ENCODE measurements around the gene GATA5.

GATA5 gene

DNA sequence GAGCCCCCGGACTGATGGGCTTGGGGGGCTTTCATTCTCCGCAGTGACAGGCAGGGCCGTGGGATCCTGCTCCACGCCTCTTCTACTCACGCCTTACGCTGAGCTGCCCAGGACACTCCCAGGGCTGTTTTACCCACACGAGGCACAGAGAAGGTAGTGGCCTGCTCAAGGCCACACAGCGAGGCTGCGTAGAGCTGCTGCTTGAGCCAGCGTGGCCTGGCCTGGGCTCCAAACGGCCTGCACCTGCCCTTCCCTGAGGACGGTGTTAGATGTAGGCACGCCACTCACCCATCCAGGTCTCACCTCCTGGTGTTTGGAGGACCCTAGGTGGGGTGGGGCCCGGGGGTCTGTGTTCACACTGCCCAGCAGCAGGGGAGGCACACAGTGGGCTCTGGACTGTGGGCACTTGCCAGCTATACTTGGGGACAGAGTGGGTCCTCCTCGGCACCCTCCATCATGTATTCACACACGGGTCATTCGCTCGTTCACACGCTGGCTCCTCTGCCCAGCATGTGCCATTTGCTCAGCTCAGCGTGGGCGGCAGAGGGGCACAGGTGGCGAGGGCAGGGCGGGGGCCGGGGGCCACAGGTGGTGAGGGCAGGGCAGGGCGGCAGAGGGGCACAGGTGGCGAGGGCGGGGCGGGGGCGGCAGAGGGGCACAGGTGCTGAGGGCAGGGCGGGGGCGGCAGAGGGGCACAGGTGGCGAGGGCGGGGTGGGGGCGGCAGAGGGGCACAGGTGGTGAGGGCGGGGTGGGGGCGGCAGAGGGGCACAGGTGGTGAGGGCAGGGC, 30.0 kb downstream of the GATA5 start:
- no peaks in the 10 kb centered on the region for H3K9me3 ChIP-seq (ENCODE audit: insufficient read depth, low read length)
- no peaks in the 10 kb centered on the region for H3K9me2 ChIP-seq (replicated peaks; ENCODE audit: insufficient read depth, low read length)
- H3K36me3 ChIP-seq (ENCODE audit: low read length), result no peaks in the 10 kb centered on the region
- no peak overlapping the region for H2AFZ ChIP-seq (ENCODE audit: low read depth, low read length, severe bottlenecking)
- H3K4me3 ChIP-seq (ENCODE audit: insufficient read depth, low read length, poor library complexity, severe bottlenecking), result no peak overlapping the region
- TF ChIP-seq EZH2phosphoT487 (conservative IDR thresholded peaks at IDR 0.05; ENCODE audit: low read length), result no peak
- no peak for TF ChIP-seq CTCF (IDR thresholded peaks at IDR 0.05; ENCODE audit: insufficient read depth, low read length, poor library complexity, severe bottlenecking)
- H3K4me2 ChIP-seq (ENCODE audit: low read depth, low read length, poor library complexity, severe bottlenecking), result no peak overlapping the region
- no peaks in the 10 kb centered on the region for H4K20me1 ChIP-seq (ENCODE audit: low read depth, low read length)
- H3F3A ChIP-seq (ENCODE audit: insufficient read depth), result no peaks in the 10 kb centered on the region
- no peak overlapping the region for H3K27ac ChIP-seq (ENCODE audit: low read depth, low read length)
- no peak overlapping the region for H3K9ac ChIP-seq (ENCODE audit: low read length)
- no peaks in the 10 kb centered on the region for H3K79me2 ChIP-seq (ENCODE audit: insufficient read depth, low read length)
- no peaks in the 10 kb centered on the region for H3K27me3 ChIP-seq (ENCODE audit: low read length)

GRCh38 chr20:62444286-62444685, 31.5 kb downstream of the GATA5 start:
- no peaks in the 10 kb centered on the region for H3K27me3 ChIP-seq (ENCODE audit: low read length)
- H3K79me2 ChIP-seq (ENCODE audit: insufficient read depth, low read length), result no peaks in the 10 kb centered on the region
- H3K36me3 ChIP-seq (ENCODE audit: low read length), result no peaks in the 10 kb centered on the region
- no peak overlapping the region for H3K4me2 ChIP-seq (ENCODE audit: low read depth, low read length, poor library complexity, severe bottlenecking)
- H3F3A ChIP-seq (ENCODE audit: insufficient read depth), result no peaks in the 10 kb centered on the region
- no peak overlapping the region for H3K27ac ChIP-seq (ENCODE audit: low read depth, low read length)
- H3K9me3 ChIP-seq (ENCODE audit: insufficient read depth, low read length), result no peaks in the 10 kb centered on the region
- no peak overlapping the region for H3K9ac ChIP-seq (ENCODE audit: low read length)
- H3K9me2 ChIP-seq (replicated peaks; ENCODE audit: insufficient read depth, low read length), result no peaks in the 10 kb centered on the region
- no peak overlapping the region for H3K4me3 ChIP-seq (ENCODE audit: insufficient read depth, low read length, poor library complexity, severe bottlenecking)
- H4K20me1 ChIP-seq (ENCODE audit: low read depth, low read length), result no peaks in the 10 kb centered on the region
- TF ChIP-seq CTCF (IDR thresholded peaks at IDR 0.05; ENCODE audit: insufficient read depth, low read length, poor library complexity, severe bottlenecking) (no peak), EZH2phosphoT487 (conservative IDR thresholded peaks at IDR 0.05; ENCODE audit: low read length) (no peak)
- H2AFZ ChIP-seq (ENCODE audit: low read depth, low read length, severe bottlenecking), result no peak overlapping the region

DNA sequence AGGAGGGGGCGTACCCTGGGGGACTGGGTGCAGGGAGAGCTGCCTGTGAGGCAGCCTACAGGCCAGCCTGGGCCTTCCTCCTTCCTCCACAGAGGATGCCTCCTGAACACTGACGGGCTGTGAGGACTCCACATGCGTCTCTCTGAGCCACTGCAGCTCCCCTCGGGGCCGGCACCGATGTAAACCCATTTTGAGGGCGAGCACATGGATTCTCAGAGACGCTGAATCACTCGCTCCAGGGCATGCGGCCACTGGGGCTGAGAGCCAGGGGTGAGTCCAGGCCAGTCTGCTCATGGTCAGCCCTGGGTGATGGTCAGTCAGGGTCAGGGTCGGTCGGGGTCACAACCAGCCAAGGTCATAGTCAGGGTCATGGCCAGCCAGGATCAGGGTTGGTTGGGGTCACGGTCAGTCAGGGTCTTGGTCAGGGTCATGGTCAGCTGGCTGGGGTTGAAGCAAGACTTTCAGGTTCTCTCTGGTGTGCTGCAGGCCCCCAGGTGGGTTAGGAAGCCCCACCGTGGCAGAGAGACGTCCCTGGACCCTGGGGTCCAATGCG, 33.7 kb downstream of the GATA5 start:
- Histone ChIP-seq H3K79me2 (ENCODE audit: insufficient read depth, low read length) (no peaks in the 10 kb centered on the region), H3K9me2 (replicated peaks; ENCODE audit: insufficient read depth, low read length) (no peaks in the 10 kb centered on the region), H3K9me3 (ENCODE audit: insufficient read depth, low read length) (no peaks in the 10 kb centered on the region), H3K4me2 (ENCODE audit: low read depth, low read length, poor library complexity, severe bottlenecking) (no peak overlapping the region), H3K36me3 (ENCODE audit: low read length) (no peaks in the 10 kb centered on the region), H3F3A (ENCODE audit: insufficient read depth) (no peaks in the 10 kb centered on the region), H3K4me3 (ENCODE audit: insufficient read depth, low read length, poor library complexity, severe bottlenecking) (no peak overlapping the region), H3K9ac (ENCODE audit: low read length) (no peak overlapping the region), H3K27me3 (ENCODE audit: low read length) (no peaks in the 10 kb centered on the region), H3K27ac (ENCODE audit: low read depth, low read length) (no peak overlapping the region), H2AFZ (ENCODE audit: low read depth, low read length, severe bottlenecking) (no peak overlapping the region), H4K20me1 (ENCODE audit: low read depth, low read length) (no peaks in the 10 kb centered on the region)
- TF ChIP-seq EZH2phosphoT487 (conservative IDR thresholded peaks at IDR 0.05; ENCODE audit: low read length) (no peak), CTCF (IDR thresholded peaks at IDR 0.05; ENCODE audit: insufficient read depth, low read length, poor library complexity, severe bottlenecking) (no peak)

Data from SU-DHL-6 (cell line).